ENCODE measurements around the gene TMEM63B.

Gene TMEM63B

GRCh38 chr6:44101832-44102231 lies 25.5 kb upstream of the TMEM63B start:
- H2BK120ac ChIP-seq (ENCODE audit: low read depth, low read length) = no peak overlapping the region
- peak overlapping the region; percentile 37 for H3K9ac ChIP-seq (ENCODE audit: low read depth, low read length, poor library complexity)
- H3K18ac ChIP-seq (ENCODE audit: low read length) = no peak overlapping the region
- no peak overlapping the region for H3K23ac ChIP-seq (ENCODE audit: low read depth, low read length, poor library complexity)
- H2AFZ ChIP-seq (ENCODE audit: low read length) = no peak overlapping the region
- no peak overlapping the region for H2AK5ac ChIP-seq (ENCODE audit: low read depth, low read length)
- H3K9me3 ChIP-seq (replicated peaks in 1 of 2; ENCODE audit: control insufficient read depth in 2 of 2, insufficient read depth in 1 of 2, low read depth in 1 of 2, low read length in 2 of 2) = peaks cover 0 to 2% of the 10 kb centered on the region in 2 donors
- no peak overlapping the region for H3K4ac ChIP-seq (ENCODE audit: low read length)
- H4K8ac ChIP-seq (ENCODE audit: low read depth, low read length) = no peak overlapping the region
- no peak overlapping the region for H4K91ac ChIP-seq (ENCODE audit: low read depth, low read length, poor library complexity)
- H3K4me2 ChIP-seq (ENCODE audit: insufficient read depth, low read length, poor library complexity, severe bottlenecking) = no peak overlapping the region
- H3K14ac ChIP-seq (ENCODE audit: low read length) = no peak overlapping the region
- H3K36me3 ChIP-seq (replicated peaks in 1 of 2; ENCODE audit: control insufficient read depth in 2 of 2, insufficient read depth in 2 of 2, low read length in 2 of 2) = peaks cover 47 to 62% of the 10 kb centered on the region in 2 donors
- H3K27ac ChIP-seq (replicated peaks; ENCODE audit: low read length) = no peak overlapping the region
- no peak overlapping the region for H2BK15ac ChIP-seq (ENCODE audit: low read length)
- peaks cover 4% of the 10 kb centered on the region for H3K79me1 ChIP-seq (ENCODE audit: low read depth, low read length)
- WGBS, 2 donors (ENCODE audit: extremely low coverage in 2 of 2, insufficient read length in 2 of 2, insufficient replicate concordance in 1 of 2) = no CpG with 5 or more reads among the region's 4 CpGs
- peak overlapping the region; percentile 30 for H2BK12ac ChIP-seq (ENCODE audit: low read length)
- peaks cover 5 to 6% of the 10 kb centered on the region in 2 donors for H3K4me1 ChIP-seq (ENCODE audit: control insufficient read depth in 2 of 2, insufficient read depth in 1 of 2, low read depth in 1 of 2, low read length in 2 of 2)
- peak overlapping the region; percentile 76 for H2BK5ac ChIP-seq (ENCODE audit: low read length)
- H3K27me3 ChIP-seq (ENCODE audit: control insufficient read depth in 3 of 3, insufficient read depth in 3 of 3, low read depth in 1 of 3, low read length in 3 of 3) = no peaks in the 10 kb centered on the region
- DNase-seq (ENCODE audit: low spot score) = no peak
- H3K4me3 ChIP-seq (ENCODE audit: low read length in 2 of 2) = no peak overlapping the region

GRCh38 chr6:44102527-44102926 lies 24.8 kb upstream of the TMEM63B start:
- no peak overlapping the region for H2BK120ac ChIP-seq (ENCODE audit: low read depth, low read length)
- no peak for DNase-seq (ENCODE audit: low spot score)
- peaks cover 0 to 2% of the 10 kb centered on the region in 2 donors for H3K9me3 ChIP-seq (replicated peaks in 1 of 2; ENCODE audit: control insufficient read depth in 2 of 2, insufficient read depth in 1 of 2, low read depth in 1 of 2, low read length in 2 of 2)
- H2BK12ac ChIP-seq (ENCODE audit: low read length) = no peak overlapping the region
- H4K91ac ChIP-seq (ENCODE audit: low read depth, low read length, poor library complexity) = no peak overlapping the region
- no peak overlapping the region for H2BK15ac ChIP-seq (ENCODE audit: low read length)
- peaks cover 51 to 66% of the 10 kb centered on the region in 2 donors for H3K36me3 ChIP-seq (replicated peaks in 1 of 2; ENCODE audit: control insufficient read depth in 2 of 2, insufficient read depth in 2 of 2, low read length in 2 of 2)
- H3K14ac ChIP-seq (ENCODE audit: low read length) = no peak overlapping the region
- no peak overlapping the region for H3K18ac ChIP-seq (ENCODE audit: low read length)
- no peak overlapping the region for H2AK5ac ChIP-seq (ENCODE audit: low read depth, low read length)
- H2BK5ac ChIP-seq (ENCODE audit: low read length) = no peak overlapping the region
- no peak overlapping the region for H3K4ac ChIP-seq (ENCODE audit: low read length)
- H3K79me1 ChIP-seq (ENCODE audit: low read depth, low read length) = peaks cover 6% of the 10 kb centered on the region
- H3K27me3 ChIP-seq (ENCODE audit: control insufficient read depth in 3 of 3, insufficient read depth in 3 of 3, low read depth in 1 of 3, low read length in 3 of 3) = no peaks in the 10 kb centered on the region
- no peak overlapping the region for H4K8ac ChIP-seq (ENCODE audit: low read depth, low read length)
- H3K4me3 ChIP-seq (ENCODE audit: low read length in 2 of 2) = no peak overlapping the region
- no peak overlapping the region for H3K4me2 ChIP-seq (ENCODE audit: insufficient read depth, low read length, poor library complexity, severe bottlenecking)
- H3K27ac ChIP-seq (replicated peaks; ENCODE audit: low read length) = no peak overlapping the region
- H3K23ac ChIP-seq (ENCODE audit: low read depth, low read length, poor library complexity) = no peak overlapping the region
- H3K9ac ChIP-seq (ENCODE audit: low read depth, low read length, poor library complexity) = no peak overlapping the region
- no CpG with 5 or more reads among the region's 2 CpGs for WGBS, 2 donors (ENCODE audit: extremely low coverage in 2 of 2, insufficient read length in 2 of 2, insufficient replicate concordance in 1 of 2)
- H3K4me1 ChIP-seq (ENCODE audit: control insufficient read depth in 2 of 2, insufficient read depth in 1 of 2, low read depth in 1 of 2, low read length in 2 of 2) = peaks cover 5 to 6% of the 10 kb centered on the region in 2 donors
- no peak overlapping the region for H2AFZ ChIP-seq (ENCODE audit: low read length)

- Histone ChIP-seq H3K9me3 (replicated peaks in 1 of 2; ENCODE audit: control insufficient read depth in 2 of 2, insufficient read depth in 1 of 2, low read depth in 1 of 2, low read length in 2 of 2) (peaks cover 0 to 2% of the 10 kb centered on the region in 2 donors), H4K8ac (ENCODE audit: low read depth, low read length) (no peak overlapping the region), H2BK120ac (ENCODE audit: low read depth, low read length) (no peak overlapping the region), H3K4me3 (ENCODE audit: low read length in 2 of 2) (no peak overlapping the region), H3K9ac (ENCODE audit: low read depth, low read length, poor library complexity) (no peak overlapping the region), H3K36me3 (replicated peaks in 1 of 2; ENCODE audit: control insufficient read depth in 2 of 2, insufficient read depth in 2 of 2, low read length in 2 of 2) (peaks cover 61 to 75% of the 10 kb centered on the region in 2 donors), H2BK5ac (ENCODE audit: low read length) (no peak overlapping the region), H3K14ac (ENCODE audit: low read length) (no peak overlapping the region), H3K27me3 (ENCODE audit: control insufficient read depth in 3 of 3, insufficient read depth in 3 of 3, low read depth in 1 of 3, low read length in 3 of 3) (no peaks in the 10 kb centered on the region), H3K4me1 (ENCODE audit: control insufficient read depth in 2 of 2, insufficient read depth in 1 of 2, low read depth in 1 of 2, low read length in 2 of 2) (peaks cover 5 to 6% of the 10 kb centered on the region in 2 donors), H3K4ac (ENCODE audit: low read length) (no peak overlapping the region), H3K18ac (ENCODE audit: low read length) (no peak overlapping the region), H2BK15ac (ENCODE audit: low read length) (no peak overlapping the region), H3K4me2 (ENCODE audit: insufficient read depth, low read length, poor library complexity, severe bottlenecking) (no peak overlapping the region), H3K27ac (replicated peaks; ENCODE audit: low read length) (no peak overlapping the region), H4K91ac (ENCODE audit: low read depth, low read length, poor library complexity) (no peak overlapping the region), H3K23ac (ENCODE audit: low read depth, low read length, poor library complexity) (no peak overlapping the region), H2BK12ac (ENCODE audit: low read length) (no peak overlapping the region), H2AK5ac (ENCODE audit: low read depth, low read length) (no peak overlapping the region), H2AFZ (ENCODE audit: low read length) (no peak overlapping the region), H3K79me1 (ENCODE audit: low read depth, low read length) (peaks cover 6% of the 10 kb centered on the region)
- DNase-seq (ENCODE audit: low spot score) = no peak
- no CpG with 5 or more reads among the region's 3 CpGs for WGBS, 2 donors (ENCODE audit: extremely low coverage in 2 of 2, insufficient read length in 2 of 2, insufficient replicate concordance in 1 of 2)
Measured at GRCh38 chr6:44104481-44105021, 22.8 kb upstream of the TMEM63B start.

- no peak overlapping the region for H2BK15ac ChIP-seq (ENCODE audit: low read length)
- H3K27me3 ChIP-seq (ENCODE audit: control insufficient read depth in 3 of 3, insufficient read depth in 3 of 3, low read depth in 1 of 3, low read length in 3 of 3) = no peaks in the 10 kb centered on the region
- no peak overlapping the region for H3K27ac ChIP-seq (replicated peaks; ENCODE audit: low read length)
- no peak overlapping the region for H2BK5ac ChIP-seq (ENCODE audit: low read length)
- no peak overlapping the region for H3K18ac ChIP-seq (ENCODE audit: low read length)
- no peak for DNase-seq (ENCODE audit: low spot score)
- no peak overlapping the region for H3K23ac ChIP-seq (ENCODE audit: low read depth, low read length, poor library complexity)
- no CpG with 5 or more reads among the region's 7 CpGs for WGBS, 2 donors (ENCODE audit: extremely low coverage in 2 of 2, insufficient read length in 2 of 2, insufficient replicate concordance in 1 of 2)
- H4K8ac ChIP-seq (ENCODE audit: low read depth, low read length) = no peak overlapping the region
- H2AK5ac ChIP-seq (ENCODE audit: low read depth, low read length) = no peak overlapping the region
- H3K4me1 ChIP-seq (ENCODE audit: control insufficient read depth in 2 of 2, insufficient read depth in 1 of 2, low read depth in 1 of 2, low read length in 2 of 2) = peaks cover 5 to 6% of the 10 kb centered on the region in 2 donors
- no peak overlapping the region for H3K9ac ChIP-seq (ENCODE audit: low read depth, low read length, poor library complexity)
- H4K91ac ChIP-seq (ENCODE audit: low read depth, low read length, poor library complexity) = no peak overlapping the region
- no peak overlapping the region for H3K4me3 ChIP-seq (ENCODE audit: low read length in 2 of 2)
- H3K36me3 ChIP-seq (replicated peaks in 1 of 2; ENCODE audit: control insufficient read depth in 2 of 2, insufficient read depth in 2 of 2, low read length in 2 of 2) = peaks cover 57 to 76% of the 10 kb centered on the region in 2 donors
- H3K4ac ChIP-seq (ENCODE audit: low read length) = no peak overlapping the region
- no peak overlapping the region for H3K4me2 ChIP-seq (ENCODE audit: insufficient read depth, low read length, poor library complexity, severe bottlenecking)
- no peak overlapping the region for H2AFZ ChIP-seq (ENCODE audit: low read length)
- peaks cover 0 to 2% of the 10 kb centered on the region in 2 donors for H3K9me3 ChIP-seq (replicated peaks in 1 of 2; ENCODE audit: control insufficient read depth in 2 of 2, insufficient read depth in 1 of 2, low read depth in 1 of 2, low read length in 2 of 2)
- no peak overlapping the region for H2BK120ac ChIP-seq (ENCODE audit: low read depth, low read length)
- H2BK12ac ChIP-seq (ENCODE audit: low read length) = no peak overlapping the region
- H3K79me1 ChIP-seq (ENCODE audit: low read depth, low read length) = peaks cover 6% of the 10 kb centered on the region
- H3K14ac ChIP-seq (ENCODE audit: low read length) = no peak overlapping the region
Measured at GRCh38 chr6:44105146-44105545, 22.2 kb upstream of the TMEM63B start.
